Subcutaneous preadipocyte (primary cell): ENCODE measurements around the gene FXYD2. TPM values are rescaled to one million over a fixed set of nuclear protein-coding genes. Genes with fewer than 3 reads are reported as not detected.

ENCODE experiments used
- total RNA-seq: library from RNA; depleted of rRNA; stranded (reverse); fragments of >200 nt; gene quantifications from 2 replicates; pipeline ENCODE4 v1.2.3, GENCODE V29; 2012

The FXYD2 gene
- 0.20 TPM in 1 of 2 replicates, not detected in the other for total RNA-seq

GRCh38 chr11:117824571-117825537, at the start of gene FXYD2:
Gene FXYD2 (minus strand): TSS chr11:117824744. CDS start chr11:117824678, 66 bp downstream.

GRCh38 chr11:117796872-117797529, 27.5 kb downstream of the FXYD2 start, which contains the start of gene DSCAML1:
Gene DSCAML1 (minus strand): TSS chr11:117797216. CDS start chr11:117797079, 137 bp downstream.

Other genes starting within 250 kb of the FXYD2 start
- not detected in 2 replicates for gene DSCAML1, start 27.5 kb downstream of the FXYD2 start, total RNA-seq
- not detected in 2 replicates for gene FXYD6, start 51.9 kb upstream of the FXYD2 start, total RNA-seq
- gene TMPRSS13, start 104.7 kb upstream of the FXYD2 start, total RNA-seq, result under 0.01 TPM in 1 of 2 replicates, not detected in the other
- gene IL10RA, start 161.7 kb upstream of the FXYD2 start, total RNA-seq, result 0.37 TPM in 1 of 2 replicates, not detected in the other